BLaER1 (cell line): ENCODE results near the gene KIAA2012.
A peak's percentile ranks its signal among the peaks of the same experiment; 100 is the strongest.

Experiments used
- H3K27ac ChIP-seq: shearing (Covaris generic); formaldehyde crosslinking; 2 replicates; pipeline ENCODE4 v1.8.1; 2022
- H3K27me3 ChIP-seq: shearing (Covaris generic); formaldehyde crosslinking; 2 replicates; pipeline ENCODE4 v1.8.1; 2022
- H3K36me3 ChIP-seq: shearing (Covaris generic); formaldehyde crosslinking; 2 replicates; pipeline ENCODE4 v1.8.1; 2022
- H3K4me1 ChIP-seq: shearing (Covaris generic); formaldehyde crosslinking; 2 replicates; pipeline ENCODE4 v1.8.1; 2022
- H3K4me2 ChIP-seq: shearing (Covaris generic); formaldehyde crosslinking; 2 replicates; pipeline ENCODE4 v1.8.1; 2022
- H3K4me3 ChIP-seq: shearing (Covaris generic); formaldehyde crosslinking; 2 replicates; pipeline ENCODE4 v1.8.1; 2022
- H3K9ac ChIP-seq: shearing (Covaris generic); formaldehyde crosslinking; 2 replicates; pipeline ENCODE4 v1.8.1; 2022
- H3K9me3 ChIP-seq: shearing (Covaris generic); formaldehyde crosslinking; 2 replicates; pipeline ENCODE4 v1.8.1; 2022
- H4K20me1 ChIP-seq: shearing (Covaris generic); formaldehyde crosslinking; 2 replicates; pipeline ENCODE4 v1.8.1; 2022
- Cebpa-rat ChIP-seq: shearing (Covaris generic); IDR thresholded peaks from 2 replicates; pipeline ENCODE4 v1.8.1; 2022

KIAA2012 gene

DNA sequence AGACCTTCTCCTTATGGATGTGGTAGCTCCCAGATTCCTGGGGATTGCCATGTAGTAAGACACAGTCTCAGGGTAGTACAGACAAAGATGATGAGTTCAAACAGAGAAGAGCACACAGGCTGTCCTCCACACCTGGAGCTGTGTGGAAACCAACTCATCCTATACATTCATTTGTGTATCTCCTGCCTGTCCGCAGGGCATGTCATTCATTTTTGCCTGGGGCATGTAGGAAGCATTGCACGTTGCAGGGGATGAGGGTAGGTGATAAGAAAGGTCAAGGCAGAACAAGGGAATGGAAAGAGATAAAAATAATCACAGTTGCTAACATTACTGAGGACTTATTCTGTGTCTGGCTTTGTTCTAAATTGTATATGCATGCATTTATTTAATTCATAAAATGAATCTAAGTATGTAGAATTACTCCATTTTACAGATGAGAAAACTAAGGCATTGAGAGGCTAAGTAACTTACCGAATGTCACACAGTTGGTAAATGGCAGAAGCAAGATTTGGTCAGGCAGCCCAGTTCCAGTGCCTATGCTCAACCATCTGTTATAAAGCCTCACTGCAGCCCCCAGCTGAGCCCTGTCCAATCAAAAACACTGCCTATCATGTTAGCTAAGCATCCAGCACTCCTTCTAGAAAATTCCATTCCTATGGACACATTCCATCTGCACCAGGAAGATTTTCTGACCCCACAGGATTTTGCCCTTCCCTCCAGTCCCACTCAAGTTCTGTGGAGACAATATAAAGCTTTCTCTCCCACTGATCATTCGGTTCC, 84.3 kb downstream of the KIAA2012 start:
- Histone ChIP-seq H3K9ac (no peak overlapping the region), H3K27ac (no peak overlapping the region), H3K27me3 (no peaks in the 10 kb centered on the region), H3K4me1 (peaks cover 10% of the 10 kb centered on the region), H4K20me1 (no peaks in the 10 kb centered on the region), H3K36me3 (no peaks in the 10 kb centered on the region), H3K9me3 (no peaks in the 10 kb centered on the region), H3K4me2 (no peak overlapping the region), H3K4me3 (no peak overlapping the region)
- no peak for TF ChIP-seq Cebpa-rat

DNA sequence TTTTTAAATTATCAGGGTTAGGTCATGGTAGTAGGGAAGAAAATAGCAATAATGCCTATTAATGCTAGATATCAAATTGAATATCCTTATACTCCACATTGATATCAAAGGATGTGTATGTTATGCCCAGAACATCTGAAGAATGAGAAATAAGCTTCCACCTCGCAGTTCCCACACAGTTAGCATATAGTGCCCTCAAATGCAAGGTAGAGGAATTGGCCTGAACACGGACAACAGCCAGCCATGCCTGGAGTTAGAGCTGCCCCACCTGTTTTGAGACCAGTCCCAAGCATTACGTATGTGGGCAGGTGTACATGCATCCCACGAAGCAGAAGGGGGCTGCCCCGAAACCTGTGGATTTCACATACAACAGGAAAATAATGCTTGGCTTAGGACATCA, 85.7 kb downstream of the KIAA2012 start:
- H3K9ac ChIP-seq: no peak overlapping the region

DNA sequence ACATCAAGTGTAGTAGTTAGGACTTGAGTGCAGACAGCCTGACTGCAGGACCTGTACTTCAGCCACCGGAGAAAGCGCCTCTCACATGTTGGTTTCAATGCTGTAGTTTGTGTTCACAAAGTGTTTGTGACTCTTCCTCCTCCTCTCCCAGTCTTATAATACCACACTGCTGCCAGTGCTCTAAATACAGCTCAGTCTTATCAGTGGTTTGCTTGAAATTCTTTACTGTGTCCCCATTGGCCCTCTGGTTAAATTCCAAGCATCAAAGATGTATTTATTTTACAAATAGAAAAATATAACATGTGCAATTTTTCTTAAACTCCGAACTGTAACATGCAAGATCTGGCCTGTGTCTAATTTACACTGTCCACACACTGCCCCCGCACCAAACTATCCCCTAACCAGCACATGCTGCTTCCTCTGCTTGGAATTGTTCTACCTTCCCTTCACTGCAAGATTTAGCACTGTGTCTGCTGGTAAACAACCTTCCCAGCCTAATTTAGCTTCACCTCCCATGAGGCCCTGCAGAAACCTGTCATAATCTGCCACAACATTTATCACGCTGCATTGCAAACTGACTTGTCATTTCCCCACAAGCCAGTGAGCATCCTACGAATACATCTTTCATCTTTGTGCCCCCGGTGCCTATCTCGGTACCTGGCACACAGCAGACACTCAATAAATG, 88.2 kb downstream of the KIAA2012 start:
- no peak for TF ChIP-seq Cebpa-rat
- no peak overlapping the region for H3K9ac ChIP-seq
- peak overlapping the region; percentile 10; the same call in 1 of the 2 replicates for H3K4me2 ChIP-seq
- H3K36me3 ChIP-seq: no peaks in the 10 kb centered on the region
- no peaks in the 10 kb centered on the region for H3K27me3 ChIP-seq
- H4K20me1 ChIP-seq: no peaks in the 10 kb centered on the region
- peaks cover 10% of the 10 kb centered on the region for H3K4me1 ChIP-seq
- H3K9me3 ChIP-seq: no peaks in the 10 kb centered on the region
- no peak overlapping the region for H3K27ac ChIP-seq
- H3K4me3 ChIP-seq: no peak overlapping the region

More for the DNA sequence above, 85.7 kb downstream of the KIAA2012 start:
- Histone ChIP-seq H3K4me2 (no peak overlapping the region), H3K36me3 (no peaks in the 10 kb centered on the region), H4K20me1 (no peaks in the 10 kb centered on the region), H3K4me3 (no peak overlapping the region), H3K4me1 (peaks cover 10% of the 10 kb centered on the region), H3K27ac (no peak overlapping the region), H3K27me3 (no peaks in the 10 kb centered on the region), H3K9me3 (no peaks in the 10 kb centered on the region)
- TF ChIP-seq Cebpa-rat: no peak

DNA sequence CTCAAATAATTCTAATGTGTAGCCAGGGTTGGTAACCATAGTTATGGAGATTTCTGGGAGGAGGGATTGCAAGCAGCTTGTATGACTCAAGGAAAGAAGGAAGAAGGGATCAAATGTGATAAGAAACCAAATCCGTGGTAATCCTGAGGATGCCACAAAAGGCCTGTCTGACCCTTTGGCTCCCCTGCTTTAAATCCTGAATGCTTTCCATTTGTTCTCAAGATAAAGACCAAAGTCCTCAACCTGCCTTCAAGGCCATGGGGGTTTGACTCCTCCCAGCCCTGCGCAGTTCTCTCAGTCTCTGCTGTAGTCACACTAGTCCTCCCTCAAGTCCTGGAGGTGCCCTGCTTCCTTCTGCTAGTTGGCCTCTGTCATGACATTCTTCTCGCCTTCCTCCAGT, 91.4 kb downstream of the KIAA2012 start:
- TF ChIP-seq Cebpa-rat: no peak
- Histone ChIP-seq H4K20me1 (no peaks in the 10 kb centered on the region), H3K4me2 (no peak overlapping the region), H3K4me1 (peaks cover 10% of the 10 kb centered on the region), H3K36me3 (no peaks in the 10 kb centered on the region), H3K9me3 (no peaks in the 10 kb centered on the region), H3K9ac (no peak overlapping the region), H3K4me3 (no peak overlapping the region), H3K27me3 (no peaks in the 10 kb centered on the region), H3K27ac (no peak overlapping the region)

DNA sequence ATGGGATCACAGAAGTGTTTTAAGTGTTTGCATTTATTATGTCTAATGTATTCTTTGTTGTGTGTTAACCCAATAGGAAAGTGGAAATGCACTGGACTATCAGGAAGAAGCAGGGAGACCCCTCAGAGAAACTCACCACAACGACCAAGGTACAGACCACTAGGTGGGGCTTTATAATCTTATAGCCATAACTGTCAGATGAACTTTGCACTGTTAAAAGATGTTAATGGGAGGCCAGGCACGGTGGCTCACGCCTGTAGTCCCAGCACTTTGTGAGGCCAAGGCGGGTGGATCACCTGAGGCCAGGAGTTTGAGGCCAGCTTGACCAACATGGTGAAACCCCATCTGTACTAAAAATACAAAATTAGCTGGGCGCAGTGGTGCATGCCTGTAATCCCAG, 92.2 kb downstream of the KIAA2012 start:
- TF ChIP-seq Cebpa-rat: no peak
- H3K4me1 ChIP-seq: peaks cover 10% of the 10 kb centered on the region
- H3K4me2 ChIP-seq: no peak overlapping the region
- H3K27me3 ChIP-seq: peaks cover 6% of the 10 kb centered on the region; the same call in 1 of the 2 replicates
- no peaks in the 10 kb centered on the region for H4K20me1 ChIP-seq
- H3K9me3 ChIP-seq: no peaks in the 10 kb centered on the region
- H3K36me3 ChIP-seq: no peaks in the 10 kb centered on the region
- no peak overlapping the region for H3K9ac ChIP-seq
- H3K4me3 ChIP-seq: no peak overlapping the region
- H3K27ac ChIP-seq: no peak overlapping the region

DNA sequence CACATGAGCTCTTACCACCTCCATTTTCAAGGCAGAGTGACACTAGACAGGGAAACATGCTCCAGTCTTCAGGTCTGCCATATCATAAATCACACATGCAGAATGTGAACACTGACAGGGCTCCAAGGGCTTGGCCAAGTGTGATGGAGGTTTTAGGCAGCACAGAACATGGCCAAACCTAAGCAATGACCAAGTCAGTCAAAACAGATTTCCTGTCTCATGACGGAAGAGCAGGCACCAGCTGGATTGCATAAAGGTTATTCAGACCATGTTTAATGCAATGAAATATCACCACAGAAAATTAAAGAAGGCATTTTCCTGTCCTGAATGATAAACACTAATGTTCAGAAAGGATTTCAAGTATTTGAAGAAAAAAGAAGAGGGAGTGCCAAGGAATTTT, 92.9 kb downstream of the KIAA2012 start:
- no peak for TF ChIP-seq Cebpa-rat
- no peaks in the 10 kb centered on the region for H3K9me3 ChIP-seq

DNA sequence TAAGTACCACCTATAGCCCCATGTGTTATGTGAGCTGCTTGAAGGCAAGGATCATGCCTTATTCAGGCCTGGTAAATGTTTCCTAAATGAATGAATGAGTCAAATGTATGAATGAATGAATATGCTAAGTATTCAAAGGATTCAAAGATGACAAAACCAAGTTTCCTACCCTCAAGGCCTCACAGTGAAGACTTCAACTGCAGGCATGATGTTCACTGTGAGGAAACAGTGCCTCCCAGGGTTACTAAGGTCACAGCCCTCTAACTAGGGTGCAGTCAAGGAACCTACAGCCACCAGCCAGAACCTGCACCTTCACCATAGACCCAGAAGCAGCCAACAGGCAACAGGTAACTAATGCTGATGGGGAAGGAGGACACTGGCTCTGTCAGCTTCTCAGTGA, 96.1 kb downstream of the KIAA2012 start:
- no peak overlapping the region for H3K4me2 ChIP-seq
- TF ChIP-seq Cebpa-rat: no peak
- no peaks in the 10 kb centered on the region for H3K36me3 ChIP-seq
- H3K9me3 ChIP-seq: no peaks in the 10 kb centered on the region
- no peak overlapping the region for H3K4me3 ChIP-seq
- H3K27me3 ChIP-seq: peaks cover 25% of the 10 kb centered on the region
- H3K4me1 ChIP-seq: no peaks in the 10 kb centered on the region
- H4K20me1 ChIP-seq: no peaks in the 10 kb centered on the region
- no peak overlapping the region for H3K9ac ChIP-seq
- H3K27ac ChIP-seq: no peak overlapping the region

More for the DNA sequence above, 92.9 kb downstream of the KIAA2012 start:
- H4K20me1 ChIP-seq: no peaks in the 10 kb centered on the region
- H3K9ac ChIP-seq: no peak overlapping the region
- no peak overlapping the region for H3K4me3 ChIP-seq
- no peak overlapping the region for H3K4me2 ChIP-seq
- H3K27ac ChIP-seq: no peak overlapping the region
- H3K27me3 ChIP-seq: peaks cover 14% of the 10 kb centered on the region
- peaks cover 8% of the 10 kb centered on the region for H3K4me1 ChIP-seq
- H3K36me3 ChIP-seq: no peaks in the 10 kb centered on the region

DNA sequence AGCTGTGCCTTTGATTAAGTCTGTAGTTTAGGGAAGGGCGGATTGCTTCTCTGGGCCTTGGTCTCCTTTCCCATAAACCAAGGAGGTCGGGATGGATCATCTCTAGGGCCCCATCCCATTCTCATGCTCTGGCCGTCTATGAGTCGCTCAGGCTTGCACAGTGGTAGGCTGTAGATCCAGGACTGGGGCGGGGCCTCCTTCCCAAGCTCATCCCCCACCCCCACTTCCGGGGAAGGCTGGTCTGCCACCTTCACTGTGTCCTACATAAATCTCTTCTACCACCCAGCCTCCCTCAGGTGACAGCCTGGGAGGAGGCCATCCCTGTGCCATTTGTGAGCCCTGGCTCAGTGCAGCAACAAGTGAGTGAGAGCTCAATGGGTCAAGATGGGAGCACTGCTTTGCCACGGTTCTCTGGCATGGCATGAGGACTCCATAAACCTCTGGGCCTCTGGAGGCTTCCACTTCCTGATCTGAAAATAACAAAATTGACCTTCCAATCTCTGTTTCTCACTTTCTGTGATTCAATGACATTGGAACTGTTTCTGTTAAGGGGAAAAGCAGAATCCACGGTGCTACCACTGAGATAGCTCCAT, 96.9 kb downstream of the KIAA2012 start:
- Histone ChIP-seq H3K27me3 (peaks cover 25% of the 10 kb centered on the region), H3K4me2 (no peak overlapping the region), H3K9me3 (no peaks in the 10 kb centered on the region), H3K36me3 (no peaks in the 10 kb centered on the region), H3K4me1 (no peaks in the 10 kb centered on the region), H4K20me1 (no peaks in the 10 kb centered on the region), H3K4me3 (no peak overlapping the region), H3K27ac (no peak overlapping the region), H3K9ac (no peak overlapping the region)
- no peak for TF ChIP-seq Cebpa-rat

DNA sequence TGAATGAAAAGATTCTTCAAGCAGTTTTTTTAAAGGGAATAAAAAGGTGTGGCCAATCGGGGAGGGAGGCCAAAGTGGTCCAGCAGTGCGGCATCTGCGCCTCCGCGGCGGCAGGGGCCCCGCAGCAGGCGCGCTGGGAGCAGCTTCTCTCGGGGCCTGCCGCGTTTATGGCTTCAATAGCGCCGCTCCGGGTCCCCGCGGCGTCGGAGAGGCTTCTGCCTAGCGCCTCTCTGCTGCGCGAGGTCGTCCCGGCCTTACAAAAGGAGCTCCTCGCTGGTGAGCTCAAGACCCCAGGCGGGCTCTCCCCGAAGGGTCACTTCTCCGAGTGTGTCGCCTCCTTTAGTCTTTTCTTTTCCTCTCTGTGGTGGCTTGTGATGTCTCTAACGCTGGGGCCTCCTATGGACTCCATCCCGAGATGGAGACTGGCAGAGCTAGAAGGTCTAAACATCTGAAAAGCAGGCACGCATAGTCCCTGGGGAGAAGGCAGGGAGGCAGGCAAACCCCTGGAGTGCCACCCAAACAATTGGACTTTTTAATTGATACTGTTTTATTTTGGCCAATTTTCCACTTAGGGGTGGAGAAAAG, 98.3 kb downstream of the KIAA2012 start:
- Histone ChIP-seq H3K27ac (no peak overlapping the region), H4K20me1 (no peaks in the 10 kb centered on the region), H3K27me3 (peaks cover 25% of the 10 kb centered on the region), H3K9ac (no peak overlapping the region), H3K4me1 (no peaks in the 10 kb centered on the region), H3K4me3 (no peak overlapping the region), H3K9me3 (no peaks in the 10 kb centered on the region), H3K4me2 (peak overlapping the region; percentile 37; the same call in 1 of the 2 replicates), H3K36me3 (no peaks in the 10 kb centered on the region)
- no peak for TF ChIP-seq Cebpa-rat
